MM.1S (cell line): Measurements from ENCODE around the gene CTRL.

Experiments
- CTCF ChIP-seq: fragments of 300-600 bp; sonication (generic); IDR thresholded peaks from 2 replicates; pipeline ENCODE4 v1.5.1; 2016; ENCODE audit warnings: antibody characterized with exemption, low read length, mixed read lengths
- EZH2 ChIP-seq: fragments of 300-600 bp; sonication (generic); optimal IDR thresholded peaks from 2 replicates; pipeline ENCODE3; 2017; ENCODE audit warnings: low read depth, mild to moderate bottlenecking, antibody characterized with exemption, low read length, mixed read lengths
- EZH2phosphoT487 ChIP-seq: fragments of 300-600 bp; sonication (generic); IDR thresholded peaks from 2 replicates; pipeline ENCODE4 v1.6.1; 2018; ENCODE audit warnings: antibody characterized with exemption, low read length

GRCh38 chr16:67935101-67935401, 3.4 kb upstream of the CTRL start:
- TF ChIP-seq CTCF (no peak), EZH2 (no peak), EZH2phosphoT487 (no peak)
